Mesendoderm (in vitro differentiated cells): Measurements from ENCODE around the gene ECT2. TPM values are rescaled to one million over a fixed set of nuclear protein-coding genes. Genes with fewer than 3 reads are reported as not detected.
A peak's percentile ranks its signal among the peaks of the same experiment; 100 is the strongest.
"Not testable (repeated sequence)": the region's sequence is repeated elsewhere in the genome, so short reads cannot be mapped to it uniquely, and the experiment has no call there.

ENCODE experiments used
- DNase-seq: peaks from one replicate; pipeline ENCODE4 v3.0.0; 2013
- H2AK5ac ChIP-seq: 2 replicates; pipeline ENCODE4 v1.6.1; 2013; ENCODE audit warnings: low read length, inconsistent platforms
- H2BK120ac ChIP-seq: 2 replicates; pipeline ENCODE4 v1.6.1; 2013; ENCODE audit warnings: low read depth, mild to moderate bottlenecking, low read length, moderate library complexity, mixed read lengths
- H2BK15ac ChIP-seq: replicated peaks from 2 replicates; pipeline ENCODE4 v1.6.1; 2013; ENCODE audit warnings: low read depth, mild to moderate bottlenecking, moderate library complexity
- H2BK5ac ChIP-seq: 2 replicates; pipeline ENCODE4 v1.6.1; 2013; ENCODE audit warnings: low read length, inconsistent platforms
- H3K18ac ChIP-seq: 2 replicates; pipeline ENCODE4 v1.6.1; 2013; ENCODE audit warnings: mild to moderate bottlenecking, low read length, mixed read lengths
- H3K23ac ChIP-seq: one replicate; pipeline ENCODE4 v1.6.1; 2013; ENCODE audit warnings: low read length
- H3K27ac ChIP-seq: 2 replicates; pipeline ENCODE4 v1.5.1; 2013; ENCODE audit warnings: low read depth, mild to moderate bottlenecking, inconsistent platforms, low read length, moderate library complexity
- H3K27me3 ChIP-seq: 2 replicates; pipeline ENCODE4 v1.6.1; 2013; ENCODE audit warnings: low read length, control low read depth, mild to moderate bottlenecking, inconsistent platforms; ENCODE audit not compliant: insufficient read depth, poor library complexity
- H3K36me3 ChIP-seq: 2 replicates; pipeline ENCODE4 v1.6.1; 2013; ENCODE audit warnings: low read length, inconsistent platforms; ENCODE audit not compliant: control insufficient read depth, insufficient read depth
- H3K4ac ChIP-seq: one replicate; pipeline ENCODE4 v1.6.1; 2013; ENCODE audit warnings: low read depth, mild to moderate bottlenecking, low read length, moderate library complexity
- H3K4me1 ChIP-seq: 2 replicates; pipeline ENCODE4 v1.6.1; 2013; ENCODE audit warnings: low read depth, low read length, inconsistent platforms; ENCODE audit not compliant: control insufficient read depth
- H3K4me2 ChIP-seq: 2 replicates; pipeline ENCODE4 v1.6.1; 2013; ENCODE audit warnings: low read length
- H3K4me3 ChIP-seq: 2 replicates; pipeline ENCODE4 v1.5.1; 2013; ENCODE audit warnings: mild to moderate bottlenecking, low read length
- H3K56ac ChIP-seq: one replicate; pipeline ENCODE4 v1.6.1; 2013; ENCODE audit warnings: low read length
- H3K79me1 ChIP-seq: 2 replicates; pipeline ENCODE4 v1.6.1; 2013; ENCODE audit warnings: low read length, inconsistent platforms
- H3K79me2 ChIP-seq: 2 replicates; pipeline ENCODE4 v1.6.1; 2013; ENCODE audit warnings: mild to moderate bottlenecking, low read length; ENCODE audit not compliant: control insufficient read depth, insufficient read depth
- H3K9ac ChIP-seq: 2 replicates; pipeline ENCODE4 v1.6.1; 2013; ENCODE audit warnings: low read length, inconsistent platforms
- H4K5ac ChIP-seq: one replicate; pipeline ENCODE4 v1.6.1; 2013; ENCODE audit warnings: low read length
- H4K8ac ChIP-seq: one replicate; pipeline ENCODE4 v1.6.1; 2013; ENCODE audit warnings: low read depth, mild to moderate bottlenecking, control low read depth, low read length, moderate library complexity
- WGBS: extraction: QIAGEN DNeasy Blood & Tissue Kit; methylation state at CpG from one replicate; pipeline ENCODE4 v1.1.7; 2013; ENCODE audit warnings: low lambda C conversion rate, missing lambda C conversion rate; ENCODE audit not compliant: insufficient coverage; ENCODE audit errors: extremely low coverage; 5-methylcytosine and 5-hydroxymethylcytosine counted together
- polyA plus RNA-seq, 2 experiments: library from polyadenylated mRNA; stranded (reverse); fragments of 200-250 nt; gene quantifications; one replicate each; pipeline ENCODE4 v1.2.3, GENCODE V29; 2013

The ECT2 gene
- 50.4 TPM for polyA plus RNA-seq (2013, experiment 1 of 2)
- 49.9 TPM for polyA plus RNA-seq (2013, experiment 2 of 2)

DNA sequence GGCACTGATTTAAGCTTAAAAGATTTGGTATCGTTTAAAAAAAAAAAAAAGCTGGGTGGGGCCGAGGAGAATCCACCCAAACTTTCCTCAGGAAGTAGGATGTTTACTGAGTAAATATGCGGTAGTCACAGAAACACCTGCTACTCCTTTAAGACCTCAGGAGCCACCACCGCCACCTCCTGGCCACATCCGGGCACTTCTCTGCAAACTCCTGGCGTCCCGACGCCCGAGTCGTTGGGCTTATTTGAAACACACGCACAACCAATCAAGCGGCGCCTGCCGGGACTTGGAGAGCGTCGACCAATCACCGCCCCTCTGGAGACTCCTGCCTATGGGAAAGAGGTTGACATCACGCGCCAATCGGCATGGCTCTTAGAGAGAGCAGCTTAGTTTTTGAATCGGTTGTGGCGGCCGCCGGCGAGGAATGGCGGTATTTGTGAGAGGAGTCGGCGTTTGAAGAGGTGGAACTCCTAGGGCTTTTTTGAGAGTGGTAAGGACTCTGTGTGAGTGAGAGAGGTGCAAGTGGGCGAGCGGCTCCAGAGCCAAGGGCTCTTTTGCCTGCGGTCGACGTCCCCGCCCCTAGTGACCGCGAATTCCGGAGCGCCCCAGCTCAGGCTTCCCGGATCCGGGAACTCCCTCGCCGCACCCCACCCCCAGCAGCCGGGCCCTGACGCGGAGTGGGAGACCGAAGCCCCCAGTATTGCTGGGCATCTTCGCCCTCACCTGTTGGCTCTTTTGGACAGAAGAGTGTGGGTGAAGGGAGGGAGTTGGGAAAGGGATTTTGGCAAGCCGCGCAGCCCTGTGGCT, at the start of gene ECT2:
Gene ECT2 (plus strand): TSS at position 359 of the 807 bp plus-strand sequence. CDS start 3,805 bp downstream, outside the sequence.
- H4K5ac ChIP-seq = no peak within 1 kb of the TSS
- H4K8ac ChIP-seq = peak within 1 kb of the TSS; percentile 1
- no peaks in the 10 kb centered on the region for H3K36me3 ChIP-seq
- H3K9ac ChIP-seq = peak within 1 kb of the TSS; percentile 83
- no CpG with 5 or more reads among the region's 49 CpGs for WGBS
- H2BK15ac ChIP-seq = no peak within 1 kb of the TSS
- peak within 1 kb of the TSS; percentile 54 for H3K18ac ChIP-seq
- H3K4me1 ChIP-seq = no peaks in the 10 kb centered on the region
- H3K23ac ChIP-seq = no peak within 1 kb of the TSS
- peak within 1 kb of the TSS; percentile 97 for H3K56ac ChIP-seq
- no peak within 1 kb of the TSS for H2AK5ac ChIP-seq
- H3K27ac ChIP-seq = peak within 1 kb of the TSS; percentile 71
- peak within 1 kb of the TSS; percentile 67 for H2BK120ac ChIP-seq
- H3K4me3 ChIP-seq = peak within 1 kb of the TSS; percentile 70
- H3K79me1 ChIP-seq = peaks cover 2% of the 10 kb centered on the region
- H3K4me2 ChIP-seq = peak within 1 kb of the TSS; percentile 22
- H3K79me2 ChIP-seq = peaks cover 31% of the 10 kb centered on the region
- peak within 1 kb of the TSS; percentile 55 for H2BK5ac ChIP-seq
- peak; percentile 100 for DNase-seq
- no peaks in the 10 kb centered on the region for H3K27me3 ChIP-seq
- peak within 1 kb of the TSS; percentile 97 for H3K4ac ChIP-seq

DNA sequence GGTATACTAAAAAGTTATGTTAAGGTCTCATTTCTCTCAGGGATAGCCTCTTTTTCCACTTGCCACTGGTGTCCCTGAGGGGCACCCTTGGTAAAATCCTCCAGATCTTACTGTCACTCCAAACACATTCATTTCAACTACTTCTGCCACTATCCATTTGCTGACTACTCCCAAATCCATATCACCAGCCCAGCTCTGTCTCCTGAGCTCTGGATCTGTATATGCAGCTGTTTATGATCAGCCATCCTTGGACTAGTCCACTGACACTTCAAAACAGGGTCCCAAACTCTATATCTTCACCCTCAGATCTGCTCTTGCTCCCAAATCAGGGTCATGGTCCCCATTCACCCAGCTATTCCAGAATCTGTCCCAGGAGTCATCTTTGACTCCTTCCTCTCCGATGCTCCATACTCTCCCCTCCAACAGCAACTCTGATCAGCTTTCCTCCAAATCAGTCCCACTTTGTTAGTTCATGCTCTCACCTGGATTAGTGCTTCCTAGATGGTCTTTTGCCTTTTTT, 49.5 kb upstream of the ECT2 start:
- Histone ChIP-seq H3K27ac (no peak overlapping the region), H3K79me2 (no peaks in the 10 kb centered on the region), H4K5ac (no peak overlapping the region), H2BK15ac (no peak overlapping the region), H2BK5ac (no peak overlapping the region), H3K56ac (no peak overlapping the region), H3K36me3 (no peaks in the 10 kb centered on the region), H3K18ac (no peak overlapping the region), H2AK5ac (no peak overlapping the region), H3K23ac (no peak overlapping the region), H3K9ac (no peak overlapping the region), H3K4me1 (no peaks in the 10 kb centered on the region), H2BK120ac (no peak overlapping the region), H3K4ac (no peak overlapping the region), H3K27me3 (no peaks in the 10 kb centered on the region), H3K79me1 (no peaks in the 10 kb centered on the region), H3K4me3 (no peak overlapping the region), H4K8ac (no peak overlapping the region), H3K4me2 (no peak overlapping the region)
- no CpG with 5 or more reads among the region's 1 CpG for WGBS
- no peak for DNase-seq

DNA sequence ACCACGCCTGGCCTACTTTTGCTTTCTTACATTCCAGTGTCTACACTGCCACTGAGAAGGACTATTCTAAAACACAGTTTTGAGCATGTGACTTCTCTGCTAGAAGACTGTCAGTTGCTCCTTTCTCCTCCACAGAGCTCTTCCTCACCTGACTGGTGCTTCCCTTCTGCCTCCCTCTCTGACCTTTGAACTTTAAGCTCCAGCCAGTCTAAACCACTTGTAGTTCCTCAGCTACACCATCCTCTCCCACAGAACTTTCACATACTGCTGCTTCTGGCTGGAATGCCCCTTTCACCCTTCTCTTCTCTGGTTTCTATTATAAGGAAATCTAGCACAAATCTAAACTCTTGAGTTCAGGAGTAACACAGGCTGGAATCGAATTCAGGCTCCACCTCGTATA, 48.8 kb upstream of the ECT2 start:
- Histone ChIP-seq H3K4me3 (no peak overlapping the region), H4K8ac (no peak overlapping the region), H4K5ac (no peak overlapping the region), H2AK5ac (no peak overlapping the region), H3K36me3 (no peaks in the 10 kb centered on the region), H3K23ac (no peak overlapping the region), H3K27me3 (no peaks in the 10 kb centered on the region), H3K79me1 (no peaks in the 10 kb centered on the region), H3K79me2 (no peaks in the 10 kb centered on the region), H3K56ac (no peak overlapping the region), H3K27ac (no peak overlapping the region), H3K18ac (no peak overlapping the region), H3K4ac (no peak overlapping the region), H3K4me1 (no peaks in the 10 kb centered on the region), H3K4me2 (no peak overlapping the region), H3K9ac (no peak overlapping the region), H2BK15ac (no peak overlapping the region), H2BK5ac (no peak overlapping the region), H2BK120ac (no peak overlapping the region)
- no peak for DNase-seq
- no CpG with 5 or more reads among the region's 3 CpGs for WGBS

GRCh38 chr3:172702256-172702655, 48.3 kb upstream of the ECT2 start:
- Histone ChIP-seq H3K27me3 (no peaks in the 10 kb centered on the region), H2BK5ac (no peak overlapping the region), H2AK5ac (no peak overlapping the region), H3K4ac (no peak overlapping the region), H3K36me3 (no peaks in the 10 kb centered on the region), H3K4me1 (no peaks in the 10 kb centered on the region), H4K5ac (no peak overlapping the region), H3K18ac (no peak overlapping the region), H4K8ac (no peak overlapping the region), H2BK120ac (no peak overlapping the region), H3K56ac (no peak overlapping the region), H3K23ac (no peak overlapping the region), H3K79me2 (no peaks in the 10 kb centered on the region), H3K4me3 (no peak overlapping the region), H3K9ac (no peak overlapping the region), H3K4me2 (no peak overlapping the region), H3K27ac (no peak overlapping the region), H2BK15ac (no peak overlapping the region), H3K79me1 (no peaks in the 10 kb centered on the region)
- DNase-seq = no peak
- no CpG with 5 or more reads among the region's 3 CpGs for WGBS

DNA sequence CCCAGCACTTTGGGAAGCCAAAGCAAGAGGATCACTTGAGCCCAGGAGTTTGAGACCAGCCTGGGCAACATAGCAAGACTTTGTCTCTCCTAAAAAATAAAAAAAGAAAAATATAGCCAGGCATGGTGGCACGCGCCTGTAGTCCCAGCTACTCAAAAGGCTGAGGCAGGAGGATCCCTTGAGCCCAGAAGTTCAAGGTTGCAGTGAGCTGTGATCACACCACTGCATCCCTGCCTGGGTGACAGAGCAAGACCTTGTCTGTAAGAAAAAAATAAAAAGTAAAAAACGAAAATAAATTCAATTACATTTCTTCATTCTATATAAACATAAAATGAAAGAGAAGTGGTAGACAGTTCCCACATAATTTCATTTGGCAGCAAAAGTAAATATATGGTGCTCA, 47.8 kb upstream of the ECT2 start:
- H2BK120ac ChIP-seq, H3K27ac ChIP-seq, H3K36me3 ChIP-seq, H3K79me1 ChIP-seq, H3K4me3 ChIP-seq, H3K9ac ChIP-seq, H3K4me1 ChIP-seq, H4K8ac ChIP-seq, H3K18ac ChIP-seq, H2BK5ac ChIP-seq, H3K4ac ChIP-seq, H4K5ac ChIP-seq, H3K4me2 ChIP-seq, H3K23ac ChIP-seq, H3K56ac ChIP-seq, H2AK5ac ChIP-seq, H3K27me3 ChIP-seq, DNase-seq, H3K79me2 ChIP-seq, H2BK15ac ChIP-seq: not testable (repeated sequence)
- WGBS = no CpG with 5 or more reads among the region's 3 CpGs
